ENCODE measurements around the gene CLPTM1. TPM values are rescaled to one million over a fixed set of nuclear protein-coding genes. Genes with fewer than 3 reads are reported as not detected.

The CLPTM1 gene
- total RNA-seq, 4 donors from 2014 or later: 44.2 to 76.9 (median 56.3) TPM

DNA sequence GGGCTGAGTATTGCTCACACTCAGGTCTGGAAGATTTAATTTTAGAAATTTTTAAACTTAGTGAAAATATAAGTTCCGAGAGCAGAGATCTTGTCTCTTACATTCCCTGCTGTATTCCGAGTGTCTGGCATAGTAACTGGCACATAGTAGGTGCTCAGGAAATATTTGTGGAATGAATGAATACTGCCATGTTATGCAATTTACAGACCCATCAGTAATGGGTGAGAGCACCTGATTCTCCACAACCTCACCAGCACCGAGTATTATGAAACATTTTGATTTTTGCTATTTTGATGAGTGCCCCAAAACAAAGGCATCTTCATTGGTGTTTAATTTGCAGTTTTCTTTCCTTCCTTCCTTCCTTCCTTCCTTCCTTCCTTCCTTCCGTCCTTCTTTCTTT lies 67.9 kb downstream of the CLPTM1 start:
- H3K27me3 ChIP-seq: no peaks in the 10 kb centered on the region
- H3K27ac ChIP-seq: no peak overlapping the region
- H3K4me1 ChIP-seq: no peaks in the 10 kb centered on the region
- WGBS, 2 donors: 92 to 97% methylated on average over 4 of the region's 4 CpGs
- no peak overlapping the region for H3K4me3 ChIP-seq
- no peak for DNase-seq
- intact Hi-C loops (cut with DNase I): no loop called here
- TF ChIP-seq CTCF (IDR thresholded peaks at IDR 0.05): no peak
- TF ChIP-seq POLR2A (IDR thresholded peaks at IDR 0.05): no peak
- H3K9me3 ChIP-seq: no peaks in the 10 kb centered on the region
- H3K36me3 ChIP-seq: peaks cover 0 to 29% (median 0%) of the 10 kb centered on the region in 3 donors

DNA sequence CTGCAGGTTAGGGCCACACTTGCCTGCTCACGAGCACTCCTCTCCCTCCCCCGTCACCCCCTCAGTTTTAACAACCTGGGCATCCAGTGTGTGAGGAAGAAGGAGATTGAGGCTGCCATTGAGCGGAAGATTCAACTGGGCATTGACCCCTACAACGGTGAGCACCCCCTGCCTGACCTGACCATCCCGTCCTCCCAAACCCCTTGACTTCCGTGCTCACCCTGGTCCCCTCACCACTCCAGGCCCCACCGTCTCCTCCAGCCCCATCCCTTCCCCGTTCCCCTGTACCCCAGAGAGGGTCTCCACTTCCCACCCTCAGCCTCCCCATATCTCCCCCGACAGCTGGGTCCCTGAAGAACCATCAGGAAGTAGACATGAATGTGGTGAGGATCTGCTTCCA lies 70.1 kb downstream of the CLPTM1 start:
- intact Hi-C loops (cut with DNase I): no loop called here
- H3K4me1 ChIP-seq: no peaks in the 10 kb centered on the region
- H3K27ac ChIP-seq: no peak overlapping the region
- no peak for TF ChIP-seq POLR2A (IDR thresholded peaks at IDR 0.05)
- TF ChIP-seq CTCF (IDR thresholded peaks at IDR 0.05): no peak
- peaks cover 0 to 51% (median 5%) of the 10 kb centered on the region in 3 donors for H3K36me3 ChIP-seq
- H3K9me3 ChIP-seq: no peaks in the 10 kb centered on the region
- 92 to 97% methylated on average over 9 of the region's 9 CpGs for WGBS, 2 donors
- no peak for DNase-seq
- H3K27me3 ChIP-seq: no peaks in the 10 kb centered on the region
- no peak overlapping the region for H3K4me3 ChIP-seq

DNA sequence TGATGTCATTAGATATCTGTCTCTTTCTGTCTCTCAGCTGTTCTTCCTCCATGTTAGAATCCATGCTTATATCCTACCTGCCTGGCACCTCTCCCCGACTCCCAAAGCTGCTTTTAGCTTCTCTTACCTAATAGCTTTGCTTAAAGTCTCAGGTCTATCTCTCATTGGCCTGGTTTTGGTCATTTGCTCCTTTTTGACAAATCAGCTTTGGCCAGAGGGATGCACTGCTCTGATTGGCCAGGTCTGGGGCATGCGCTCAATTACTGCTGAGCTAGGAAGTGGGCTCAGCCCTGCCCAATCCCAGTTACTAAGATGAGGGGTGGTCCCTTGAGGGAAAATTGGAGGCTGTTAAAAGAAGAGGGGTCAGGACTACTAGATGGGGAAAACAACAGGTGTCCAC lies 72.2 kb downstream of the CLPTM1 start:
- 95 to 96% methylated on average over 2 of the region's 2 CpGs for WGBS, 2 donors
- H3K9me3 ChIP-seq: no peaks in the 10 kb centered on the region
- H3K4me1 ChIP-seq: no peaks in the 10 kb centered on the region
- intact Hi-C loops (cut with DNase I): no loop called here
- no peak overlapping the region for H3K4me3 ChIP-seq
- TF ChIP-seq POLR2A (IDR thresholded peaks at IDR 0.05): no peak
- TF ChIP-seq CTCF (IDR thresholded peaks at IDR 0.05): no peak
- H3K27ac ChIP-seq: no peak overlapping the region
- DNase-seq: no peak
- H3K27me3 ChIP-seq: no peaks in the 10 kb centered on the region
- peaks cover 0 to 62% (median 5%) of the 10 kb centered on the region in 3 donors for H3K36me3 ChIP-seq

DNA sequence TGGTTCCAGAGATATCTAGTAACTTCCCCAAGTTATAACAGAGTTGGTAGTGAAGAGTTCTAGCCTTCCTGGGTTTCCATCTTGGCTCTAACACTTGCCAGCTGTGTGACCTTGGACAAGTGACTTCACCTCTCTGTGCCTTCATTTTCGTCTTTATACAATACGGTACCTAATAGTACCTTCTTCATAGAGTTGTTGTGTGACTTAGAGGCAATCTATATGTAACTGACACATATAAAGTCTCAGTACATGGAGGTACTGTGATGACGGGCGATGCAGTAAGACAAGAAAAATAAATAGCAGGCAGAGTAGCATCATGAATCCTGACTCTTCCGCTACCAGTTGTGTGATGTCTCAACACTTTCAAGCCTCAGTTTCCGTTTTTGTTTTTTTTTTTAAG lies 75.6 kb downstream of the CLPTM1 start:
- no peak for DNase-seq
- intact Hi-C loops (cut with DNase I): no loop called here
- H3K36me3 ChIP-seq: peaks cover 3 to 84% (median 13%) of the 10 kb centered on the region in 3 donors
- TF ChIP-seq POLR2A (IDR thresholded peaks at IDR 0.05): no peak
- TF ChIP-seq CTCF (IDR thresholded peaks at IDR 0.05): no peak
- H3K4me1 ChIP-seq: no peaks in the 10 kb centered on the region
- H3K27ac ChIP-seq: no peak overlapping the region
- WGBS, 2 donors: 89 to 99% methylated on average over 6 of the region's 6 CpGs
- H3K4me3 ChIP-seq: no peak overlapping the region
- no peaks in the 10 kb centered on the region for H3K9me3 ChIP-seq
- H3K27me3 ChIP-seq: no peaks in the 10 kb centered on the region

DNA sequence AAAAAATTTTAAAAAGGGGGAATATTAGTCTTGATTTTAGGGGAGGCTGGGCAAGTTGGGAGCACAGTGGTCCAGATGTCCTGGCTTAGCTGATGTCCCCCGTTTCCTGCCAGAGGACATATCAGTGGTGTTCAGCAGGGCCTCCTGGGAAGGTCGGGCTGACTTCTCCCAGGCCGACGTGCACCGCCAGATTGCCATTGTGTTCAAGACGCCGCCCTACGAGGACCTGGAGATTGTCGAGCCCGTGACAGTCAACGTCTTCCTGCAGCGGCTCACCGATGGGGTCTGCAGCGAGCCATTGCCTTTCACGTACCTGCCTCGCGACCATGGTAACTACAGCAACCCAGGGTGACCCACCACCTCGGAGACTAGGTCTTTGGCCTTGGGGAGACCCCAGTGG lies 77.2 kb downstream of the CLPTM1 start:
- intact Hi-C loops (cut with DNase I): no loop called here
- H3K36me3 ChIP-seq: peaks cover 3 to 90% (median 13%) of the 10 kb centered on the region in 3 donors
- TF ChIP-seq CTCF (IDR thresholded peaks at IDR 0.05): no peak
- TF ChIP-seq POLR2A (IDR thresholded peaks at IDR 0.05): no peak
- WGBS, 2 donors: 90 to 96% methylated on average over 3 to 18 of the region's 18 CpGs
- no peaks in the 10 kb centered on the region for H3K9me3 ChIP-seq
- H3K27ac ChIP-seq: no peak overlapping the region
- H3K4me1 ChIP-seq: no peaks in the 10 kb centered on the region
- no peaks in the 10 kb centered on the region for H3K27me3 ChIP-seq
- H3K4me3 ChIP-seq: no peak overlapping the region
- no peak for DNase-seq

Data from esophagus squamous epithelium (tissue), 5 donors.